Keratinocyte (primary cell): ENCODE data around the gene CCDC24.

ENCODE experiments used
- EZH2 ChIP-seq: IDR thresholded peaks from one replicate; pipeline ENCODE4 v1.6.1; 2012; ENCODE audit warnings: inconsistent platforms, mild to moderate bottlenecking, low read length, moderate library complexity
- TF ChIP-seq, protein P1 (sequence below), 3 experiments: IDR thresholded peaks in 1 of 3; conservative IDR thresholded peaks in 1 of 3; optimal IDR thresholded peaks in 1 of 3; 2 replicates in 2 of 3; 3 replicates in 1 of 3; pipeline versions ENCODE3 to v1.5.1; 2011; ENCODE audit warnings: low read length in 3 of 3, mild to moderate bottlenecking in 3 of 3, moderate library complexity in 2 of 3, control low read depth in 1 of 3, inconsistent platforms in 1 of 3; ENCODE audit not compliant: insufficient read depth in 2 of 3; ENCODE audit errors: extremely low read depth in 1 of 3

DNA sequence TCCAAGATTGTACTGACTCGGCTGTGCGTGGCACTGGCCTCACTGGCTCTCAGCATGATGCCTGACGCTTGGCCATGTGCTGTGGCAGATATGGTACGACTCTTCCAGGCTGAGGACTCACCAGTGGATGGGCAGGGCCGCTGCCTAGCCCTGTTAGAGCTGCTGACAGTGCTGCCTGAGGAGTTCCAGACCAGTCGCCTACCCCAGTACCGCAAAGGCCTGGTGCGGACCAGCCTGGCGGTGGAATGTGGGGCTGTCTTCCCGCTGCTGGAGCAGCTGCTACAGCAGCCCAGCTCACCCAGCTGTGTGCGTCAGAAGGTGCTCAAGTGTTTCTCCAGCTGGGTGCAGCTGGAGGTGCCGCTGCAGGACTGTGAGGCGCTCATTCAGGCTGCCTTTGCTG lies 41.7 kb upstream of the CCDC24 start:
- TF ChIP-seq EZH2: no peak
- TF ChIP-seq, protein P1, sequence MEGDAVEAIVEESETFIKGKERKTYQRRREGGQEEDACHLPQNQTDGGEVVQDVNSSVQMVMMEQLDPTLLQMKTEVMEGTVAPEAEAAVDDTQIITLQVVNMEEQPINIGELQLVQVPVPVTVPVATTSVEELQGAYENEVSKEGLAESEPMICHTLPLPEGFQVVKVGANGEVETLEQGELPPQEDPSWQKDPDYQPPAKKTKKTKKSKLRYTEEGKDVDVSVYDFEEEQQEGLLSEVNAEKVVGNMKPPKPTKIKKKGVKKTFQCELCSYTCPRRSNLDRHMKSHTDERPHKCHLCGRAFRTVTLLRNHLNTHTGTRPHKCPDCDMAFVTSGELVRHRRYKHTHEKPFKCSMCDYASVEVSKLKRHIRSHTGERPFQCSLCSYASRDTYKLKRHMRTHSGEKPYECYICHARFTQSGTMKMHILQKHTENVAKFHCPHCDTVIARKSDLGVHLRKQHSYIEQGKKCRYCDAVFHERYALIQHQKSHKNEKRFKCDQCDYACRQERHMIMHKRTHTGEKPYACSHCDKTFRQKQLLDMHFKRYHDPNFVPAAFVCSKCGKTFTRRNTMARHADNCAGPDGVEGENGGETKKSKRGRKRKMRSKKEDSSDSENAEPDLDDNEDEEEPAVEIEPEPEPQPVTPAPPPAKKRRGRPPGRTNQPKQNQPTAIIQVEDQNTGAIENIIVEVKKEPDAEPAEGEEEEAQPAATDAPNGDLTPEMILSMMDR (optimal IDR thresholded peaks at IDR 0.05 in 1 of 3, IDR thresholded peaks at IDR 0.05 in 1 of 3, conservative IDR thresholded peaks at IDR 0.05 in 1 of 3; ENCODE audit: extremely low read depth in 1 of 3, insufficient read depth in 2 of 3, low read length in 3 of 3): no peak
